ENCODE data around the gene CMTM3.
"Not testable (repeated sequence)": the region's sequence is repeated elsewhere in the genome, so short reads cannot be mapped to it uniquely, and the experiment has no call there.

Gene CMTM3

DNA sequence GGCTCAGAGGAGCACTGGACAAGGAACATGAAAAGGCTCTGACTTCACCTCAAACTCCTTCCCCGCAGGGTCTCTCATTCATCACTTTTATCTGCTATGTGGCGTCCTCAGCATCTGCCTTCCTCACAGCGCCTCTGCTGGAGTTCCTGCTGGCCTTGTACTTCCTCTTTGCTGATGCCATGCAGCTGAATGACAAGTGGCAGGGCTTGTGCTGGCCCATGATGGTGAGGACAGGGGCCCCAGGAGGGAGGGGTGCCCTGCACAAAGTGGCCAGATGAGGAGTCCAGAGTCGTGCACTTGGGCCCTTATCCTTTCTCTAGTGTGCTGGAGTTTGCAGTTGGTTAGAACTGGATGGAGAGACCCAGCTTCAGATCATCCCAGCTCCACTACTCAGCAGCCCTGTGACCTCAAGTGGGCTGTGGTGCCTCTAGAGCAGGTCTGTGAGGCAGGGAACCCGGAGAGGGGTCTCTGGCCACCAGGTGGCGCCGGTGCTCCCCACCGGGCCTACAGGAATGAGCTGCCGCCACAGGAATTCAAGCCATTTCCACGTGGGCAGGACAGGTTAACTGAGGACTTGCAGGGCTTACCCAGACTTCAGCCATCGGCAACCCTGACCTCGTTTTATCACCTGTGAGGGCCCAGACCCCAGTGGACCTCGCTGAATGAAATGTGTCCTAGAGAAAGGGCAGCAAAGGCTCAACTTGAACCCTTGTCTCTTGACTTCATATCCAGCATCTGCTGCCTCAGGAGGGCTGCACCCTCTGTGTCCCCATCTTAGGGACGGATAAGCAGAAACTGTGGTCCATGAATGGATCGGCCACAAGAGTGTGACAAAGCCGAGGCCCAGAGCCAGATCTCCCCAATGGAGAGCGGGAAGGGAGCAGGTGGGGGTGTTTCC is 4.0 kb downstream of the CMTM3 start:
- peak; percentile 35 to 76 for DNase-seq (ENCODE audit: extremely low read depth in 1 of 2, low read depth in 1 of 2)

DNA sequence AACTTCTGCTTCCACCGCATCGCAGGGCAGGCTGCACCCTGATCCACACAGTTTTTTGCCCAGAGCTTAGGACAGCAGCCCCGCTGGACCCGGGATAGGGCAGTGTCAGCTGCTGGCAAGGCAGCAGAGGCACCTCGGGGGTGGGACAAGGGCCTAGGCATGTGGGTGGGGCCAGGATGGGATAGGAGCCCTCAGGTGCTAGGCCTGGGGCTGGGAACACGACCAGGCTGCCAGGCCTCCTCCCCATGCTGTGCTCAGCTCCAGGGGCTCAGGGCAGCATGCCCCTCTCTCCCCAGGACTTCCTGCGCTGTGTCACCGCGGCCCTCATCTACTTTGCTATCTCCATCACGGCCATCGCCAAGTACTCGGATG is 4.6 kb downstream of the CMTM3 start:
- no peak for DNase-seq (ENCODE audit: extremely low read depth in 1 of 2, low read depth in 1 of 2)

DNA sequence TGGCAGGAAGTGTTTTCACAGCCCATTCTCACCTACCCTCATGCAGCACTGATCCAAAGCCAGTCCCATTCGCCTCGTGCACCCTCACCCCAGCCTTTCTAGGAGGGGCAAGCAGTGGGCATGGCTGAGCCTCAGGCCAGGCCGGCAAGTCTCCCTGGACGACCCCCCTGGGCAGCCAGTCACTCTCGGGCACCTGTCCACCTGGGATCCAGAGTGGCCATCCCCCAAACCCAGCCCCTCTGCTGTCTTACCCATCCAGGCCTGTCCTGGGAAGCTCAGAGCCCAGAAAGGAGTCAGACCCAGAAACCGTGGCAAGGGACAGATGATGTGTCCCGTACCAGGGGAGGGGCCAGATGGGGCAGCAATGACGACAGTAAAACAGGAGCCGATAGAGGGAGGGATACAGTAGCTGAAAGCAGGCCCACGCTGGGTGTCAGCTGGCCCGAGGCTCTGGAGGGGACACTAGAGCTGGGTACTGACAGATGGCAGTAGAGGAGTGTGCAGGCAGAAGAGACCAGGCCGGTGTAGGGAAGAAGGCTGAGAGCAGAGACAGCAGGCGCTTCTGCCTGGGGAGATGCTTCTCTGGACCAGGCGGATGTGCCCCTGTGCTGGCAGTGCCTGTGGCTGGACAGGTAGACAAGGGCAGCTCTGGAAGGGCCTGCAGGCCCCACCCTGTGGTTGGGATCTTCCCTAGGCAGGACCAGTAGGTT is 5.8 kb downstream of the CMTM3 start:
- DNase-seq (ENCODE audit: extremely low read depth in 1 of 2, low read depth in 1 of 2) = no peak

DNA sequence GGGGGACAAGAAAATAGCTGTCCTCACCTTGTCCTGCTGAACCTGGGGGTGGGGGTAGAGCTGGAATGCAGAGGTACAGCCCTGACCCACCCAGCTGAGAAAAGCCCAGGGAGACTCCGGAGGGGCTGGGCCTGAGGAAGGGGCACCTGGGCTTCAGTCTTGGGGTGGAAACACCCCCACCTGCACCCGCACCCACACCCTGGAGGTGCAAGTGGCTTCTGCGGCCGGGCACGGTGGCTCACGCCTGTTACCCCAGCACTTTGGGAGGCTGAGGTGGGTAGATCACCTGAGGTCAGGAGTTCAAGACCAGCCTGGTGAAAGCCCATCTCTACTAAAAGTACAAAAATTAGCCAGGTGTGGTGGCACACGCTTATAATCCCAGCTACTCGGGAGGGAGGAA is 7.4 kb downstream of the CMTM3 start:
- DNase-seq (ENCODE audit: extremely low read depth in 1 of 2, low read depth in 1 of 2) = not testable (repeated sequence)

DNA sequence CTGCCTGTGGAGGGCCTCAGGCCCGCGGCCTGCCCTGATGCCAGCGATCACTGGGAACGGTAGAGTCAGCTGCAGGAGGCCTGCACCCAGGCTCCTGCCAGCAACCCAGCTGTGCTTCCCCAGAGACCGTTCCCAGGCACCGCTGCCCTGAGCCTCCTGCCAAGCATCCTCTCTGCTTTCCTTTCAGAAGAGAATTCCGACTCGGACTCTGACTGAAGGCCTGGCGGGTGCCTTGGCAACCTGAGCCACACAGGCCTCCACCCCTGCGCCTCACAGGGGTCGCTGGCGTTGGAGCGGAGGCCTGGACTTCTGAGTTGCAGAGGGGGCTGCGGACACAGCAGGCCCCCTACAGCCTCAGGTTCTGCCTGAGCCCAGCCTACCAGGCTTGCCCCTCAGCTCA is 7.9 kb downstream of the CMTM3 start:
- no peak for DNase-seq (ENCODE audit: extremely low read depth in 1 of 2, low read depth in 1 of 2)

DNA sequence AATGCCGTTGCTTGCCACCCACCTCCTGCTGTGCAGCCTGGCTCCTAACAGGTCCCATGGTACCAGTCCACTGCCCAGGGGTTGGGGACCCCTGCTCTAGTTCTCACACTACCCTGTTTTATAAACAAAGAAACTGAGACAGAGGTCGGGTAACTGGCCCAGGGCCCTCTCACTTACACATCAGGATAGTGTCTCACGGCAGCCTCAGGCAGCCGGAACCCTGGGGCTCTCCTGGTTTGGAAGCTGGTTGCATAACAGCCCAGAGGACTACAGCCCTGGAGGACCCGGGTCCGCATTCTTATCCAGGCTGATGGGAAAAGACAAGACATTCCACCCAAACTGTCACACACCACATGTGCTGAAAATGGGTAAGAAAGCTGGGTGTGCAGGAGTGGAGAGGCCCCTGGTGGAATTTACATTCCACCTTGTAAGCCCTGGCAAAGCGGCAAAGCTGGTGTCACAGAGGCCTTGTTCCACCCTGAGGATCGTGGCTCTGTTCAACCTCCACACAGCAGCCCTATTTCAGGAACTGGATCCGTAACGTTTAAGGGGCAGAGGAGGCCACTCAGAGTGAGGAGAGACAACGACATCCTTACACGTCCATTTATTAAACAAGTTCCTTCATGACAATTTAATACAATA is 9.8 kb downstream of the CMTM3 start:
- no peak for DNase-seq (ENCODE audit: extremely low read depth in 1 of 2, low read depth in 1 of 2)

DNA sequence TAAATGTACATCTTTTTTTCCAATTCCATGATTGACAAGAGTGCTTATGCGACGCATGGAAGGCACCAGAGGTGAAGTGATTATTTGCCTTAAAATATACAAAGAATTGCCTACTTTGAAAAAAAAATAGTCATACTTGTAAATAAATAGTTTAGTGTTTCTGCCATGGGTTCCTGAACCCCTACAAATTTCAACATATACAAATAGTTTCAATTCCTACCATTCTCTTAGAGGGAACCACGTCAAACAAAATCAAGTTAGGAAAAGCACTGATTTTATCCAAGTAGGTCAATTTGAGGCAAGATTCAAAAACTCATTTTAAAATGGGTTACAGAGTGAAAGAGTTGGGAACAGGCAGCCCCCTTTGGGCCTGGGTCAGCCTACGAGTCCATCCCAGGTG is 11.7 kb downstream of the CMTM3 start:
- DNase-seq (ENCODE audit: extremely low read depth in 1 of 2, low read depth in 1 of 2) = no peak

DNA sequence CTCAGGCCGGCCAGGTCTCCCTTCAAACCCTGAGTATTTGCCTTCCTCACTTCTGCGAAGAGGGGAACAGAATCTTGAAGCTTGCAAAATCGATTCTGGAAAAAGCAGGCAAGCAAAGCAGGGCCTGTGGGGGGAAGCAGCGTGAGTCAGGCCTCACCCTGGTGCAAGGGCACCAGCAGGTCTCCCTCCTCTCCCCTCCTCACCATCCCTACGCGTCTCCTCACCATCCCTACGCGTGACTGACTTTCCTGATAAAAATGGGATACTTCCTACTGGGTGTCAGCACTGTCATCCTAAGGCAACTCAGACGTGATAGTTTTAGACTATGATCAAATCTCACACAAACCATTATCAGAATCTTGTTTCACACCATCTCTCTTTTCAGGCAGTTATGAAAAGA is 12.1 kb downstream of the CMTM3 start:
- no peak for DNase-seq (ENCODE audit: extremely low read depth in 1 of 2, low read depth in 1 of 2)

- DNase-seq (ENCODE audit: extremely low read depth in 1 of 2, low read depth in 1 of 2) = no peak
Observed at GRCh38 chr16:66617010-66617434, 12.5 kb downstream of the CMTM3 start.

- DNase-seq (ENCODE audit: extremely low read depth in 1 of 2, low read depth in 1 of 2) = no peak
Observed at GRCh38 chr16:66617728-66618127, 13.2 kb downstream of the CMTM3 start.

- no peak for DNase-seq (ENCODE audit: extremely low read depth in 1 of 2, low read depth in 1 of 2)
Observed at GRCh38 chr16:66618588-66619375, 14.3 kb downstream of the CMTM3 start.

DNA sequence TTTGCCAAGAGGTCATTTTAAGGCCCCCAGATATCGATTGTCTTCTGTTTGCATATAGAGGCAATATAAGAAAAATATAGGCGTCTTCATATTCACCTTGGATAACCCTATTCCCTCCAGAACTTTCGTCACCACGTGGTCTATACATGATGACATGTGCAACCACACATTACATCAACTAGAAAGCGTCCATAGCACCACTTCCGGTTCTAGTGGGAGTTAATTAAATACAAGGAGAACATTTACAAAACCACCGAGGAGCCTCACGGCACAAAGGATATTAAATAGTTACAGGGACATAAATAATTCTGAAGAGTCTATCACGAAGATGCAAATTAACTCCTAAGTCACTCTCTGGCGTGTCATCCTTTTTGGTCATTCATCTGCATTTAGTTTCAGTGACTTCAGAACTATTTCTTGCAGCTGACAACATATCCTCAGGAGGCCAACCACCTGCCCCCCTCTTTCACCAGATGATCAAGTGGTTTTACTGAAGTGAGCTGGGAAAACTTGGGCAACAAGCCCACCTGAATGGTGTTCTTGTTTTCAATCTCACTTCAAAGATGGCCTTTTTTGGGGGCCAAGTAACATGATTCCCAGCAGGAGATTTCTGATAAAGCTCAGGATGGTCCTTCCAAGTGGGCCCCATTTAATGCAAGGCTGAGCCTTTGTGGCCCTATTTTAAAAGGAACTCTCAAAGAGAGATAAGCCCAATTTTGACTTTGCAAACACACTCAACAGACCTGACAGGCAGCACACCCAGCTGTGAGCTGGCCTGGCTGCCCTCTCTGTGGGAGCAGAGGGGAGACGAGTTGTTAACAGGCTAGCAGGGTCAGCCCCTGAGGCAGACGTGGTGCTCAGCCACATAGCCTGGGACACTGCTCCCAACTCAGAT is 15.3 kb downstream of the CMTM3 start:
- no peak for DNase-seq (ENCODE audit: extremely low read depth in 1 of 2, low read depth in 1 of 2)

DNA sequence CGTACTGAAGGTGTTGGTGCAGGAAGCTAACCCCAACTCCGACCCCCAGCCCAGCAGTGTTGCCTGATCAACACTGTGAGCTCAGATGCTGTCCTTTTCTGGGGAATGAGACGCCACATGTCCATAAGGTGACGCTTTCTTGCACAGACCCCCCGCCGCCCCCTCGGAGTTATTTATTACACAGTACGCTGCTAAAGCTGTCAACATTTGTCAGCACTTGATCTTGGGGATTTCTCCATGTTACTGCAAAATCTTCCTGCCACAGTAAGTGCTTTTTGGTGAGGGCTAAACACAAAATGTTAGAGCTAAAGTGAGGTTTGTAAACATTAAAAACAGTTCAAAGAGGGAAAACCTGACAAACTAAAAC is 15.9 kb downstream of the CMTM3 start:
- DNase-seq (ENCODE audit: extremely low read depth in 1 of 2, low read depth in 1 of 2) = no peak

- DNase-seq (ENCODE audit: extremely low read depth in 1 of 2, low read depth in 1 of 2) = no peak
Observed at GRCh38 chr16:66621973-66622372, 17.5 kb downstream of the CMTM3 start.

DNA sequence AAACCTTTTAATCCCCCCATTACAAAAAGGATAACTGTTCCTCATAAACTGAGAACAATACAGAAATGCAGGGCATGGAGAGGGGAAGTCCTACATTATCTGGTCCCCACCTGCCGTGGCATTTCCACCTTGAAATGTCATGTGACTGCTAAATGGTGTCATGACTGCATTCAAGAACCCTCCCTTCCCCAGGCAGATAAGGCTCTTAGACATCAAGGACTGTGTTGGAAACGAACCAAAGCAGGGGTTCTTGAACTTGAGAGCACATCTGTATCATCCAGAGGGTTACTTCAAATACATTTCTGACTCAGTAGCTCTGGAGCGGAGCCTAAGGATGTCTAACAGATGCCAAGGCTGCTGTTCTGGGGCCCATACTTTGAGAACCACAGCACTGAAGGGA is 18.4 kb downstream of the CMTM3 start:
- no peak for DNase-seq (ENCODE audit: extremely low read depth in 1 of 2, low read depth in 1 of 2)

GRCh38 chr16:66623755-66624154 is 19.3 kb downstream of the CMTM3 start:
- no peak for DNase-seq (ENCODE audit: extremely low read depth in 1 of 2, low read depth in 1 of 2)

DNA sequence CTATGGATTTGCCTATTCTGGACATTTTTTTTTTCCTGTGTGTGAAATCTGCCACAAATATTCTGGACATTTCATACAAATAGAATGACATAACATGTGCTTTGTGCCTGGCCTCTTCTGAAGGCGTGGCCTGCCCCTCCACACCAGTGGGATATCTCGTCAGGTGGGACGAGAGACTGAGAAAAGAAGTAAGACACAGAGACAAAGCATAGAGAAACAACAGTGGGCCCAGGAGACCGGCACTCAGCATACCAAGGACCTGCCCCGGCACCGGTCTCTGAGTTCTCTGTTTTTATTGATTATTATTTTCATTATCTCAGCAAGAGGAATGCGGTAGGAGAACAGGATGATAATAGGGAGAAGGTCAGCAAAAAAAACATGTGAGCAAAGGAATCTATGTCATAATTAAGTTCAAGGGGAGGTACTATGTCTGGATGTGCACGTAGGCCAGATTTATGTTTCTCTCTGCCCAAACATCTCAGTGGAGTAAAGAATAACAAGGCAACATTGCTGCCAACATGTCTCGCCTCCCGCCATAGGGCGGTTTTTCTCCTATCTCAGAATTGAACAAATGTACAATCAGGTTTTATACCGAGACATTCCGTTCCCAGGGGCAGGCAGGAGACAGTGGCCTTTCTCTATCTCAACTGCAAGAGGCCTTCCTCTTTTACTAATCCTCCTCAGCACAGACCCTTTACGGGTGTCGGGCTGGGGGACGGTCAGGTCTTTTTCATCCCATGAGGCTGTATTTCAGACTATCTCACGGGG is 23.3 kb downstream of the CMTM3 start:
- DNase-seq (ENCODE audit: extremely low read depth in 1 of 2, low read depth in 1 of 2) = not testable (repeated sequence)

- DNase-seq (ENCODE audit: extremely low read depth in 1 of 2, low read depth in 1 of 2) = no peak
Observed at GRCh38 chr16:66629856-66630255, 25.4 kb downstream of the CMTM3 start.

GRCh38 chr16:66630561-66631260 is 26.2 kb downstream of the CMTM3 start:
- DNase-seq (ENCODE audit: extremely low read depth in 1 of 2, low read depth in 1 of 2) = not testable (repeated sequence)

All from activated CD8-positive, alpha-beta memory T cell treated with anti-CD3 and anti-CD28 coated beads for 1 hour (primary cell).